Ecto neural progenitor cell (in vitro differentiated cells): Measurements from ENCODE around the gene BCLAF1.
"Not testable (repeated sequence)": the region's sequence is repeated elsewhere in the genome, so short reads cannot be mapped to it uniquely, and the experiment has no call there.

Experiments used
- DNase-seq: peaks from one replicate; pipeline ENCODE4 v3.0.0-alpha.2; 2018; ENCODE audit warnings: low spot score

Gene BCLAF1

GRCh38 chr6:136309729-136310311 lies 20.2 kb upstream of the BCLAF1 start:
- no peak for DNase-seq

- no peak for DNase-seq
Observed at GRCh38 chr6:136309171-136309570, 19.5 kb upstream of the BCLAF1 start.

DNA sequence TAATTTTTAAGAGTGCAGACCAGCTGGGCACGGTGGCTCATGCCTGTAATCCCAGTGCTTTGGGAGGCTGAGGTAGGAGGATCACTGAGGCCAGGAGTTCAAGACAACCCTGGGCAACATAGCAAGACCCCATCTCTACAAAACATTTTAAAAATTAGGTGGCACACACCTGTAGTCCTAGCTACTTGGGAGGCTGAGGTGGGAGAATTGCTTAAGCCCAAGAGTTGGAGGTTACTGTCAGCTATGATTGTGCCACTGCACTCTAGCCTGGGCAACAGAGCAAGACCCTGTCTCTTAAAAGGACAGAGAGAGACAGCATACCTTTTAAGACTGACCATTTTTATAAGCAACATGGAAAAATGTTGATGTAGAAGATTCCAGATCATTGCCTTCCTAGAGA lies 18.8 kb upstream of the BCLAF1 start:
- not testable (repeated sequence) for DNase-seq

GRCh38 chr6:136307351-136307750 lies 17.7 kb upstream of the BCLAF1 start:
- DNase-seq, result no peak

- DNase-seq, result no peak
Observed at GRCh38 chr6:136306466-136306865, 16.8 kb upstream of the BCLAF1 start.

DNA sequence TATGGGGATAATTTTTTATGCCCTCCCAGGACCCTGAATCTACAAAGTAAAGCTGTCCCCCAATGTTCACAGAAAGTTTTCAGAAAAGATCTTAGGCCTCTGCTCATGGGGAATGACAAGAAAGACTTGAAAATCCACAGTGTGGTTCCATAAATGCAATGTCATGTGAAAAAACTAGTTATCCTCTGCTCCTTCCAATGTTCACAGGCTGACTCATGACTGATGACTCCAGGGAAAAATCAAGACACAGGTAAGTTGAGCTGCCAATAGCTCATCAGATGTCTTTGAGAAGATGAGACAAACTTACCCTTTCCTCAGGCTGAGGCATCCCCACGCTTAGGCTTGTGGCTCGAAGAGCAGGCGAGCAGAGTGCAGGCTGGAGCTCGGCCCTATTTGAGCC lies 14.8 kb upstream of the BCLAF1 start:
- DNase-seq, result no peak

GRCh38 chr6:136303516-136303915 lies 13.9 kb upstream of the BCLAF1 start:
- no peak for DNase-seq

DNA sequence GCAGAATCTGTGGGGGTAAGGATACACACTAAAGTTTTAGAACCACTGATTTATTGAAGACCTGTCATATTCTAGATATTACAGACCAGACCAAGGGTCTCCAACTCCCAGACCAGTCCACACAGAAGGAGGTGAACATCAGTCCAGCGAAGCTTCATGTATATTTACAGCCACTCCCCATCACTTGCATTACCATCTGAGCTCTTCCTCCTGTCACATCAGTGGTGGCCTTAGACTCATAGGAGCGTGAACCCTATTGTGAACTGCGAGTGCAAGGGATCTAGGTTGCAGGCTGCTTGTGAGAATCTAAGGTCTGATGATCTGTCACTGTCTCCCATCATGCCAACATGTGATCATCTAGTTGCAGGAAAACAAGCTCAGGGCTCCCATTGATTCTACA lies 5.0 kb upstream of the BCLAF1 start:
- no peak for DNase-seq

- no peak for DNase-seq
Observed at GRCh38 chr6:136290410-136291010, 864 bp upstream of the BCLAF1 start.

DNA sequence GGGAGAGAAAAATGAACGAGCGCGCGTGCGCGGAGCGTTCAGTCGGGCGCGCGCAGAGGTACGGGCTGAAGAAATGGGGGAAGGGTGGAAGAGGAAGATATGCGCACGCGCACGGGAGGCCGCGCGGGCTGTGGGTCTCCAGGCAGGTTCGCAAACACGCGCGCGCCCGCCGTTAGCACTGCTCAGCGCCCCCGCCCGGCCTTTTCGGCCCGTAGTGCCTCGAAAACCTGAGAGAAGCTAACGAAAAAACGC lies 393 bp downstream of the BCLAF1 start:
- peak; percentile 95 for DNase-seq

GRCh38 chr6:136288566-136289326 lies 900 bp downstream of the BCLAF1 start:
- DNase-seq, result peak; percentile 84

GRCh38 chr6:136284909-136285308 lies 4.7 kb downstream of the BCLAF1 start:
- DNase-seq, result no peak

- no peak for DNase-seq
Observed at GRCh38 chr6:136282906-136283305, 6.7 kb downstream of the BCLAF1 start.

- DNase-seq, result no peak
Observed at GRCh38 chr6:136280032-136280609, 9.5 kb downstream of the BCLAF1 start.

GRCh38 chr6:136274062-136274461 lies 15.6 kb downstream of the BCLAF1 start:
- DNase-seq, result no peak

GRCh38 chr6:136265101-136265500 lies 24.5 kb downstream of the BCLAF1 start:
- DNase-seq, result no peak

DNA sequence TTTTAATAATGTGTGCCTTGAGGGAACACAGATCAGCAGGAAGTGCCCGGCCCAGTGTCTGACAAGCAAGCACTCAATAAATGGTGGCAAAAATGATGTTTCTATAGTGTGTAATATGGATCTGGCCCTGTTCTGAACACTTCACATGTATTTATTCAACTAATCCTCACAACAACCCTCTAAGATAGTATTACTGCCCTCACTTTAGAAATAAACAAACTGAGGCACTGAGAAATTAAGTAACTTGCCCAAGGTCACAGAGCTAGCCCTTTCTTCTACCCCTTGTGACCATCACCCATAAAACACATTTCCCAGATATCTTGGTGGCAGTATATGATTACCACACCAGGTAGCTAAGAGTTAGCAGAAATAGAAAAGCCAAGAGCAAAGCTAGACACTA lies 26.7 kb downstream of the BCLAF1 start:
- no peak for DNase-seq

DNA sequence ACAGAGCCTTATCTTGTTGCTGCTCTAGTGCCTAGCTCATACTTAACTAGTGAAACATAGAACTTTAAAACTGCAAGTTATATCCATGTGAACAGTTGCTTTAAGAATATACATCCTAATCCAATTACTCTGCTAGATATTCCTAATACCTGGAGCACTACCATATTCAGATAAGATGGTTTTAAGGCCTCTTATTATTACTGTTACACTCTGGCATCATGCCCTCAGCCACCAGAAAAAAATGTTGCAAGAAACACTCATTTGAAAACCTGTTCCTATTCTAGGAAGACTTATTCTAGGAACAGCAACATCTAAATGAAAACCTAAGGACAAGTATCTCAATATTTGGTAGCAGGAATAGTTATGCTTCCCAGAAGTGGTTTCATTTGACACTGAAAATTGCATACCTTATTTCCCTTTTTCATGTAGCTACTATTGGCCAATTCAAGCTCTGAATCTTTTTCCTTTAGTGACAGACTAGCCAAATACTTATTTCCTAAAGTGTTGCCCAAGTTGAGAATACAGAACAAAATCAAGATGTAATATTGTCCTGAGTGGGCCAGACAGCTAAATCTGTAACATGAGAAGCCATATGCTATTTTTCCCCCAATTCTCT lies 34.7 kb downstream of the BCLAF1 start:
- DNase-seq, result no peak

DNA sequence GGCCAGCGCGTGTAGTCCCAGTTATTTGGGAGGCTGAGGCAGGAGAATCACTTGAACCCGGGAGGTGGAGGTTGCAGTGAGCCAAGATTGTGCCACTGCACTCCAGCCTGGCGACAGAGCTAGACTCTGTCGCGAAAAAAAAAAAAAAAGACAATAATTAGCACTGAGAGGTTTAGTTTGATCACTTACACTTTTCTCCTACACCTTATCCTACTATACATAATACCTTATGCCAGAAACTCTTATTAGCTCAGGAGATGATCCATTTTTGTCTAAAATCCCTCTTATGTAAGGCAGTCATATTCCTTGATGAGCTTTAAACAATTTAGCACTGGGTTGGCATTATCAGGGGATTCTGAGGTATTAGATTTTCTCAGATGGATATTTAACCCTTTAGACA lies 35.9 kb downstream of the BCLAF1 start:
- DNase-seq, result no peak

DNA sequence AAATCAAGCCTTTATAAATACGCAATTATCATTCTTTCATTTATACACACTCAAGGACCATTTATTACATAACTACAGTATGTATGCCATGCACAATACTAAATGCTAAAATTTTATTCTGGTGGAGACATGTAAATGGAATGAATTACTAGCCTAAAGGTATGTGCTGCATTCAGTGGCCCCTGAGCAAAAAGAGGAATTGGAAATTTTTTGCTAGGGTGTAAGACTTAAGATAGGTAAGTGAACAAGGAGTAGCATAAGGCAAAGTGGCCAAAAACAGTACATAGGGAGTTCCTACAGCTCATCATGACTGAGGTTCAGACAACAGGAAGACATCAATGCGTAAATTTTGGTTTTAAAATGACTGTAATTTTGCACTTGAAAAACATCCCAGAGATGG lies 37.2 kb downstream of the BCLAF1 start:
- DNase-seq, result no peak

DNA sequence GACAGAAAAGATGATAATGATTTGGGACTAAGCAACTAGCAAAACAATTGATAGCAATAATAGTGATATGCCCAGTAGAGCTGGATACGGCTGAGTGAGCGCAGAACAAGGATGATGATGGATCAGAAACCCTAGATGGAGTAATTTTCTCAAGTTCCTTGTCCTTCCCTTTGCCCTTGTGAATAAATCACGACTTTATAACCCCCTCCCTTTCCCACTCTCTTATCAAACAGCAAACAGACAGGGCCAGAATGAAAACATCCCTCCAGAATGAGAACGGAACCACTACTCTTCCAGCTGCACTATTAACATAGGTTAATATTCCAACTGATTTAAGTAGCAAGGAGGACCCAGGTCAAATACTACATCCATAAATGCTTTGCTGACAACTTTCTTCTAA lies 38.3 kb downstream of the BCLAF1 start:
- no peak for DNase-seq

DNA sequence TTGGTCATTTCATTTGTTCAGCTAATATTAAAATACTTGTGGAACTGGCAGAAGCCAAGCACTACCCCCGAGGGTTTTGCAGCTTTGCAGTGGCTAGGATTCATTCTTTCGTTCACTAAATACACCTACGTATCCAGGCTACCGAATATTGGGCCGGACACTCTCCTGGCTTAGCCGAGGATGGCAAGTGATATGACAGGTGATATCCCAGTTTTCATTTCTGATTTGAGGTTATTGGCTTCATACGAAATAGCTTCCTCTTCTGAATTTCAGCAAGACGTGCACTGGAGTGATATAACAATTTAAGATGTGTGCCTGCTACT lies 39.0 kb downstream of the BCLAF1 start:
- no peak for DNase-seq
